Suprapubic skin (tissue), 4 donors: ENCODE measurements around the gene HEATR3. TPM values are rescaled to one million over a fixed set of nuclear protein-coding genes. Genes with fewer than 3 reads are reported as not detected.

Experiments
- DNase-seq, 2 donors: peaks; one replicate each; pipeline ENCODE4 v3.0.0-alpha.2; 2019; ENCODE audit warnings: low spot score in 2 of 2
- H3K27ac ChIP-seq: fragments of 200-600 bp; sonication (generic); one replicate; pipeline ENCODE4 v1.5.1; 2019
- H3K27me3 ChIP-seq: fragments of 200-600 bp; sonication (generic); one replicate; pipeline ENCODE4 v1.5.1; 2019
- H3K36me3 ChIP-seq: fragments of 200-600 bp; sonication (generic); one replicate; pipeline ENCODE4 v1.5.1; 2019
- H3K4me1 ChIP-seq: fragments of 200-600 bp; sonication (generic); one replicate; pipeline ENCODE4 v1.5.1; 2019
- H3K4me3 ChIP-seq: fragments of 200-600 bp; sonication (generic); one replicate; pipeline ENCODE4 v1.5.1; 2019; ENCODE audit warnings: mild to moderate bottlenecking
- H3K9me3 ChIP-seq: fragments of 200-600 bp; sonication (generic); one replicate; pipeline ENCODE4 v1.5.1; 2019
- EP300 ChIP-seq: sonication (generic); formaldehyde crosslinking; IDR thresholded peaks from one replicate; pipeline ENCODE4 v1.6.1; 2017; ENCODE audit warnings: antibody characterized with exemption
- POLR2A ChIP-seq, 2 donors: fragments of 450-650 bp; IDR thresholded peaks; one replicate each; pipeline ENCODE4 v1.6.1; 2017; ENCODE audit warnings: antibody characterized with exemption in 2 of 2, mild to moderate bottlenecking in 2 of 2, moderate library complexity in 2 of 2
- POLR2AphosphoS5 ChIP-seq, 3 donors: sonication (generic); formaldehyde crosslinking; IDR thresholded peaks; one replicate each; pipeline ENCODE4 v1.6.1; 2017; ENCODE audit warnings: antibody characterized with exemption in 3 of 3
- WGBS: methylation state at CpG from one replicate; pipeline ENCODE4 v1.1.5; 2018; 5-methylcytosine and 5-hydroxymethylcytosine counted together
- total RNA-seq, 4 donors: library from RNA; depleted of rRNA; stranded (reverse); fragments of >200 nt; gene quantifications; one replicate each; pipeline ENCODE4 v1.1.0, GENCODE V29; 2016
- TF ChIP-seq, protein P1 (sequence below), 2 donors: fragments of 200-600 bp in 1 of 2; fragments of 450-650 bp in 1 of 2; sonication (generic) in 1 of 2; IDR thresholded peaks; one replicate each; pipeline ENCODE4 v1.5.1; 2016 to 2019; ENCODE audit warnings: antibody characterized with exemption in 2 of 2, mild to moderate bottlenecking in 1 of 2, moderate library complexity in 1 of 2

The HEATR3 gene
- total RNA-seq, 4 donors from 2014 or later = 12.4 to 19.3 (median 18.5) TPM

DNA sequence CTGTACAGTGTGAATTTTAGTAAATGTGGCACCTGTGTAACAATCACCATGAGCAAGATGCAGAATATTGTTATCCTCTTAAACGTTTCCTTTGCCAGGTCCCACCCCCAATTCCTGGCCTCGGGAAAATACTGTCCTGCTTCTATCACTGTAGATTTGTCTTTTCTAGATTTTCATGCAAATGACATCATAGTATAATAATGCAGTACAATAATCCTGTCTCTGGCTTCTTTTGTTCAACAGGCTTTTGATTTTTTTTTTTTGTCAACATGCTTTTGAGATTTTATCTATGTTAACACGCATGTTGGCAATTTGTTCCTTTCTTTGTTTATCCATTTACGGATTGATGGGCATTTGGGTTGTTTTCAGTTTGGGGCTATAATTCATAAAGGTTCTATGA, 20.4 kb upstream of the HEATR3 start:
- DNase-seq = no peak
- TF ChIP-seq, protein P1, sequence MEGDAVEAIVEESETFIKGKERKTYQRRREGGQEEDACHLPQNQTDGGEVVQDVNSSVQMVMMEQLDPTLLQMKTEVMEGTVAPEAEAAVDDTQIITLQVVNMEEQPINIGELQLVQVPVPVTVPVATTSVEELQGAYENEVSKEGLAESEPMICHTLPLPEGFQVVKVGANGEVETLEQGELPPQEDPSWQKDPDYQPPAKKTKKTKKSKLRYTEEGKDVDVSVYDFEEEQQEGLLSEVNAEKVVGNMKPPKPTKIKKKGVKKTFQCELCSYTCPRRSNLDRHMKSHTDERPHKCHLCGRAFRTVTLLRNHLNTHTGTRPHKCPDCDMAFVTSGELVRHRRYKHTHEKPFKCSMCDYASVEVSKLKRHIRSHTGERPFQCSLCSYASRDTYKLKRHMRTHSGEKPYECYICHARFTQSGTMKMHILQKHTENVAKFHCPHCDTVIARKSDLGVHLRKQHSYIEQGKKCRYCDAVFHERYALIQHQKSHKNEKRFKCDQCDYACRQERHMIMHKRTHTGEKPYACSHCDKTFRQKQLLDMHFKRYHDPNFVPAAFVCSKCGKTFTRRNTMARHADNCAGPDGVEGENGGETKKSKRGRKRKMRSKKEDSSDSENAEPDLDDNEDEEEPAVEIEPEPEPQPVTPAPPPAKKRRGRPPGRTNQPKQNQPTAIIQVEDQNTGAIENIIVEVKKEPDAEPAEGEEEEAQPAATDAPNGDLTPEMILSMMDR (IDR thresholded peaks at IDR 0.05) = no peak
- TF ChIP-seq POLR2A (IDR thresholded peaks at IDR 0.05) (no peak), EP300 (no peak), POLR2AphosphoS5 (IDR thresholded peaks at IDR 0.05) (no peak)
- H3K9me3 ChIP-seq = no peaks in the 10 kb centered on the region
- no peak overlapping the region for H3K4me3 ChIP-seq
- no peak overlapping the region for H3K27ac ChIP-seq
- WGBS = 36% methylated on average over 4 of the region's 4 CpGs
- no peaks in the 10 kb centered on the region for H3K36me3 ChIP-seq
- peaks cover 4% of the 10 kb centered on the region for H3K27me3 ChIP-seq
- H3K4me1 ChIP-seq = no peaks in the 10 kb centered on the region

DNA sequence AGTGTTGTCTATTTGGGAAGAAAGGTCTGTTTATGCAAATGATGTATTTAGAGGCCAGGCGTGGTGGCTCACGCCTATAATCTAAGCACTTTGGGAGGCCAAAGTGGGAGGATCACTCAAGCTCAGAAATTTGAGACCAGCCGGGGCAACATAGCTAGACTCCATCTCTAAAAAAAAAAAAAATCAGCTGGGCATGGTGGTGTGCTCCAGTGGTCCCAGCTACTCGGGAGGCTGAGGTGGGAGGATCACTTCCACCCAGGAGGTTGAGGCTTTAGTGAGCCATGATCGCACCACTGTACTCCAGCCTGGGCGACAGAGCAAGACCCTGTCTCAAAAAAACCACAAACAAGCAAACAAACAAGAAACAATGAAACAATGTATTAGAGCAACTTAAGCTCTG, 18.9 kb upstream of the HEATR3 start:
- TF ChIP-seq POLR2AphosphoS5 (IDR thresholded peaks at IDR 0.05) = no peak
- no peak for TF ChIP-seq POLR2A (IDR thresholded peaks at IDR 0.05)
- TF ChIP-seq, protein P1 (IDR thresholded peaks at IDR 0.05) = no peak
- no peak for TF ChIP-seq EP300
- no peaks in the 10 kb centered on the region for H3K4me1 ChIP-seq
- DNase-seq = no peak

GRCh38 chr16:50047864-50048263, 17.9 kb upstream of the HEATR3 start:
- H3K27me3 ChIP-seq = peaks cover 4% of the 10 kb centered on the region
- TF ChIP-seq POLR2A (IDR thresholded peaks at IDR 0.05) = no peak
- TF ChIP-seq, protein P1 (IDR thresholded peaks at IDR 0.05) = no peak
- no peak for TF ChIP-seq POLR2AphosphoS5 (IDR thresholded peaks at IDR 0.05)
- H3K9me3 ChIP-seq = no peaks in the 10 kb centered on the region
- WGBS = 87% methylated on average over 2 of the region's 2 CpGs
- no peaks in the 10 kb centered on the region for H3K4me1 ChIP-seq
- no peak overlapping the region for H3K27ac ChIP-seq
- H3K36me3 ChIP-seq = no peaks in the 10 kb centered on the region
- no peak for DNase-seq
- no peak overlapping the region for H3K4me3 ChIP-seq

More for the DNA sequence above, 18.9 kb upstream of the HEATR3 start:
- WGBS = 93% methylated on average over 6 of the region's 6 CpGs
- Histone ChIP-seq H3K27ac (no peak overlapping the region), H3K4me3 (no peak overlapping the region), H3K27me3 (peaks cover 4% of the 10 kb centered on the region), H3K9me3 (no peaks in the 10 kb centered on the region), H3K36me3 (no peaks in the 10 kb centered on the region)

DNA sequence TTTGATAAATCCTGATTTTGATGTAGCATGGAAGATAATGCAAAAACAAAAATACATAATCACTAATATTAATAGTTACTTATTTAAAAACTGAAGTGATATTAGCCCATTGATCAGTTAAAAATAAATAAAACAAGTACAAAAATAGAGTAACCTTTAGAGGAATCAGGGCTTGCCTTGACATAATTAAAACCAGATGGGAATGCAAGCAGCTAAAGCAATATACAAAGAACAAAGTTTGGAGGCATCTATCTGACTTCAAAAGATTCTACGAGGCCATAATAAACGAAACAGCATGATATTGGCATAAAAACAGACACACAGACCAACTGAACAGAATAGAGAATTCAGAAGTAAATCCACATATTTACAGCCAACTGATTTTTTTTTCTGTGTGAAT, 15.0 kb upstream of the HEATR3 start:
- Histone ChIP-seq H3K27ac (no peak overlapping the region), H3K36me3 (no peaks in the 10 kb centered on the region), H3K4me1 (no peaks in the 10 kb centered on the region), H3K27me3 (no peaks in the 10 kb centered on the region), H3K9me3 (peaks cover 3% of the 10 kb centered on the region), H3K4me3 (no peak overlapping the region)
- TF ChIP-seq POLR2A (IDR thresholded peaks at IDR 0.05) (no peak), EP300 (no peak), POLR2AphosphoS5 (IDR thresholded peaks at IDR 0.05) (no peak)
- TF ChIP-seq, protein P1 (IDR thresholded peaks at IDR 0.05) = no peak
- 23% methylated on average over 2 of the region's 2 CpGs for WGBS
- DNase-seq = no peak

GRCh38 chr16:50056226-50056625, 9.5 kb upstream of the HEATR3 start:
- 75% methylated on average over 4 of the region's 4 CpGs for WGBS
- H3K27me3 ChIP-seq = no peaks in the 10 kb centered on the region
- TF ChIP-seq, protein P1 (IDR thresholded peaks at IDR 0.05) = no peak
- TF ChIP-seq POLR2AphosphoS5 (IDR thresholded peaks at IDR 0.05) = no peak
- no peak for TF ChIP-seq POLR2A (IDR thresholded peaks at IDR 0.05)
- TF ChIP-seq EP300 = no peak
- DNase-seq = no peak
- no peak overlapping the region for H3K4me3 ChIP-seq
- no peak overlapping the region for H3K27ac ChIP-seq
- H3K4me1 ChIP-seq = no peaks in the 10 kb centered on the region
- no peaks in the 10 kb centered on the region for H3K36me3 ChIP-seq
- H3K9me3 ChIP-seq = peaks cover 12% of the 10 kb centered on the region
